Adipocyte (in vitro differentiated cells): ENCODE data around the gene C2CD2L.
A peak's percentile ranks its signal among the peaks of the same experiment; 100 is the strongest.

Source experiments
- DNase-seq: peaks from one replicate; pipeline ENCODE4 v3.0.0-alpha.2; 2015; ENCODE audit warnings: low read depth
- H3K27me3 ChIP-seq: replicated peaks from 2 replicates; pipeline ENCODE4 v1.7.0; 2013; ENCODE audit warnings: mild to moderate bottlenecking, low read length, moderate library complexity; ENCODE audit not compliant: control insufficient read depth, insufficient read depth
- H3K36me3 ChIP-seq: 2 replicates; pipeline ENCODE4 v1.7.0; 2013; ENCODE audit warnings: low read length, mild to moderate bottlenecking, moderate library complexity; ENCODE audit not compliant: control insufficient read depth, insufficient read depth, severe bottlenecking
- H3K4me1 ChIP-seq: 2 replicates; pipeline ENCODE4 v1.7.0; 2013; ENCODE audit warnings: mild to moderate bottlenecking, low read length, moderate library complexity; ENCODE audit not compliant: control insufficient read depth, insufficient read depth
- H3K4me3 ChIP-seq: 2 replicates; pipeline ENCODE4 v1.7.0; 2013; ENCODE audit warnings: mild to moderate bottlenecking, low read length, moderate library complexity
- H3K9ac ChIP-seq: 2 replicates; pipeline ENCODE4 v1.7.0; 2013; ENCODE audit warnings: mild to moderate bottlenecking, low read length, moderate library complexity
- H3K9me3 ChIP-seq: 2 replicates; pipeline ENCODE4 v1.7.0; 2013; ENCODE audit warnings: mild to moderate bottlenecking, low read length, moderate library complexity; ENCODE audit not compliant: control insufficient read depth

C2CD2L gene

GRCh38 chr11:119147604-119148333 lies 40.6 kb downstream of the C2CD2L start:
- no peak overlapping the region for H3K4me3 ChIP-seq
- H3K4me1 ChIP-seq, result peaks cover 3% of the 10 kb centered on the region
- no peak for DNase-seq
- H3K9ac ChIP-seq, result no peak overlapping the region
- no peaks in the 10 kb centered on the region for H3K36me3 ChIP-seq
- H3K9me3 ChIP-seq, result no peaks in the 10 kb centered on the region
- peaks cover 51% of the 10 kb centered on the region for H3K27me3 ChIP-seq

GRCh38 chr11:119148720-119149017 lies 41.5 kb downstream of the C2CD2L start:
- no peaks in the 10 kb centered on the region for H3K9me3 ChIP-seq
- no peak for DNase-seq
- H3K36me3 ChIP-seq, result no peaks in the 10 kb centered on the region
- H3K9ac ChIP-seq, result peak overlapping the region; percentile 45
- peaks cover 59% of the 10 kb centered on the region for H3K27me3 ChIP-seq
- H3K4me1 ChIP-seq, result peaks cover 3% of the 10 kb centered on the region
- peak overlapping the region; percentile 79 for H3K4me3 ChIP-seq

GRCh38 chr11:119149018-119149785 lies 42.1 kb downstream of the C2CD2L start, which contains the start of gene ABCG4:
Gene ABCG4 (plus strand): TSS chr11:119149052. CDS start chr11:119149966, 914 bp downstream.
- DNase-seq, result peak; percentile 60
- Histone ChIP-seq H3K9me3 (no peaks in the 10 kb centered on the region), H3K27me3 (peaks cover 62% of the 10 kb centered on the region), H3K36me3 (no peaks in the 10 kb centered on the region), H3K4me1 (peaks cover 3% of the 10 kb centered on the region), H3K9ac (peak within 1 kb of the TSS; percentile 45), H3K4me3 (peak within 1 kb of the TSS; percentile 79)

GRCh38 chr11:119149786-119150275 lies 42.7 kb downstream of the C2CD2L start:
- no peaks in the 10 kb centered on the region for H3K9me3 ChIP-seq
- no peak overlapping the region for H3K9ac ChIP-seq
- H3K27me3 ChIP-seq, result peaks cover 69% of the 10 kb centered on the region
- DNase-seq, result no peak
- no peaks in the 10 kb centered on the region for H3K36me3 ChIP-seq
- peaks cover 3% of the 10 kb centered on the region for H3K4me1 ChIP-seq
- H3K4me3 ChIP-seq, result no peak overlapping the region

- peaks cover 3% of the 10 kb centered on the region for H3K4me1 ChIP-seq
- no peaks in the 10 kb centered on the region for H3K9me3 ChIP-seq
- H3K27me3 ChIP-seq, result peaks cover 72% of the 10 kb centered on the region
- H3K36me3 ChIP-seq, result no peaks in the 10 kb centered on the region
- no peak for DNase-seq
- H3K9ac ChIP-seq, result no peak overlapping the region
- H3K4me3 ChIP-seq, result no peak overlapping the region
Measured at GRCh38 chr11:119152043-119152442, 44.9 kb downstream of the C2CD2L start.

GRCh38 chr11:119152604-119153003 lies 45.5 kb downstream of the C2CD2L start:
- Histone ChIP-seq H3K9ac (no peak overlapping the region), H3K4me3 (no peak overlapping the region), H3K4me1 (peaks cover 3% of the 10 kb centered on the region), H3K27me3 (peaks cover 70% of the 10 kb centered on the region), H3K36me3 (no peaks in the 10 kb centered on the region), H3K9me3 (no peaks in the 10 kb centered on the region)
- DNase-seq, result no peak

- no peak for DNase-seq
- Histone ChIP-seq H3K4me1 (peaks cover 3% of the 10 kb centered on the region), H3K36me3 (no peaks in the 10 kb centered on the region), H3K9me3 (no peaks in the 10 kb centered on the region), H3K4me3 (no peak overlapping the region), H3K27me3 (peaks cover 66% of the 10 kb centered on the region), H3K9ac (no peak overlapping the region)
Measured at GRCh38 chr11:119153049-119153818, 46.1 kb downstream of the C2CD2L start.

- H3K4me3 ChIP-seq, result no peak overlapping the region
- H3K9ac ChIP-seq, result no peak overlapping the region
- H3K4me1 ChIP-seq, result no peaks in the 10 kb centered on the region
- H3K27me3 ChIP-seq, result peaks cover 64% of the 10 kb centered on the region
- H3K9me3 ChIP-seq, result no peaks in the 10 kb centered on the region
- DNase-seq, result no peak
- no peaks in the 10 kb centered on the region for H3K36me3 ChIP-seq
Measured at GRCh38 chr11:119154178-119154577, 47.0 kb downstream of the C2CD2L start.

GRCh38 chr11:119155733-119156492 lies 48.8 kb downstream of the C2CD2L start:
- peak; percentile 21 for DNase-seq

GRCh38 chr11:119156496-119156895 lies 49.4 kb downstream of the C2CD2L start:
- Histone ChIP-seq H3K9ac (no peak overlapping the region), H3K36me3 (no peaks in the 10 kb centered on the region), H3K4me1 (no peaks in the 10 kb centered on the region), H3K9me3 (no peaks in the 10 kb centered on the region), H3K4me3 (no peak overlapping the region), H3K27me3 (peaks cover 59% of the 10 kb centered on the region)
- DNase-seq, result no peak

More at GRCh38 chr11:119155733-119156492, 48.8 kb downstream of the C2CD2L start:
- H3K4me3 ChIP-seq, result no peak overlapping the region
- no peaks in the 10 kb centered on the region for H3K4me1 ChIP-seq
- no peak overlapping the region for H3K9ac ChIP-seq
- no peaks in the 10 kb centered on the region for H3K9me3 ChIP-seq
- H3K27me3 ChIP-seq, result peaks cover 57% of the 10 kb centered on the region
- H3K36me3 ChIP-seq, result no peaks in the 10 kb centered on the region
